WTC11 (cell line): Measurements from ENCODE around the gene SLC51B. TPM values are rescaled to one million over a fixed set of nuclear protein-coding genes. Genes with fewer than 3 reads are reported as not detected.

Experiments
- ATAC-seq: fragments of 200-7000 bp; cut with Tn5 transposase; 2 replicates; pipeline ENCODE4 v1.10.0; 2021; ENCODE audit warnings: mild to moderate bottlenecking, moderate library complexity
- CTCF ChIA-PET: fragments of 300-600 bp; sonication (Branson Sonifier 250); formaldehyde crosslinking; loops from one replicate; lab custom pipeline; 2021; ENCODE audit warnings: antibody characterized with exemption; lab: Charles Lee
- POLR2A ChIA-PET: fragments of 350-600 bp; sonication (Branson Sonifier 250); formaldehyde crosslinking; loops from one replicate; lab custom pipeline; 2021; ENCODE audit warnings: antibody characterized with exemption; lab: Charles Lee
- DNase-seq: peaks from one replicate; pipeline ENCODE4 v3.0.0; 2021; ENCODE audit warnings: low spot score
- H3K27ac Mint-ChIP-seq: 2 replicates; pipeline ENCODE4 v1.8.0; 2021; ENCODE audit warnings: mixed read lengths
- H3K27me3 Mint-ChIP-seq: 2 replicates; pipeline ENCODE4 v1.8.0; 2021; ENCODE audit warnings: low read depth, mild to moderate bottlenecking, moderate library complexity, mixed read lengths
- H3K36me3 Mint-ChIP-seq: 2 replicates; pipeline ENCODE4 v1.8.0; 2021; ENCODE audit warnings: mixed read lengths
- H3K4me1 Mint-ChIP-seq: 2 replicates; pipeline ENCODE4 v1.8.0; 2022; ENCODE audit warnings: mixed read lengths
- H3K4me3 Mint-ChIP-seq: 2 replicates; pipeline ENCODE4 v1.8.0; 2021; ENCODE audit warnings: mild to moderate bottlenecking, moderate library complexity, mixed read lengths
- H3K9me3 Mint-ChIP-seq: 2 replicates; pipeline ENCODE4 v1.8.0; 2021; ENCODE audit warnings: mixed read lengths
- ETV6 ChIP-seq: sonication (generic); formaldehyde crosslinking; IDR thresholded peaks from 2 replicates; pipeline ENCODE4 v1.8.1; 2022; ENCODE audit warnings: mild to moderate bottlenecking, missing genetic modification reagents
- FOXP1 ChIP-seq: sonication (generic); formaldehyde crosslinking; IDR thresholded peaks from 2 replicates; pipeline ENCODE4 v1.8.0; 2022; ENCODE audit warnings: missing genetic modification reagents, mild to moderate bottlenecking, moderate library complexity, borderline replicate concordance
- GABPB1 ChIP-seq: sonication (generic); formaldehyde crosslinking; IDR thresholded peaks from 2 replicates; pipeline ENCODE4 v1.8.1; 2023; ENCODE audit warnings: mild to moderate bottlenecking, missing genetic modification reagents
- GTF2I ChIP-seq: fragments of 250-450 bp; sonication (Bioruptor Pico); conservative IDR thresholded peaks from 2 replicates; pipeline ENCODE4 v1.4.0; 2021; ENCODE audit warnings: mild to moderate bottlenecking
- MYBL2 ChIP-seq: sonication (generic); formaldehyde crosslinking; IDR thresholded peaks from 2 replicates; pipeline ENCODE4 v1.8.1; 2023; ENCODE audit warnings: mild to moderate bottlenecking, moderate library complexity, missing genetic modification reagents
- NFE2L1 ChIP-seq: sonication (generic); formaldehyde crosslinking; IDR thresholded peaks from 2 replicates; pipeline ENCODE4 v1.8.1; 2023; ENCODE audit warnings: missing genetic modification reagents
- NR1H2 ChIP-seq: sonication (generic); formaldehyde crosslinking; IDR thresholded peaks from 2 replicates; pipeline ENCODE4 v1.9.0; 2021; ENCODE audit warnings: mild to moderate bottlenecking, moderate library complexity, missing genetic modification reagents
- RORB ChIP-seq: fragments of 250-450 bp; sonication (Bioruptor Pico); IDR thresholded peaks from 2 replicates; pipeline ENCODE4 v1.9.0; 2021; ENCODE audit warnings: mild to moderate bottlenecking
- SOX15 ChIP-seq: fragments of 250-450 bp; sonication (Bioruptor Pico); IDR thresholded peaks from 2 replicates; pipeline ENCODE4 v1.9.0; 2021; ENCODE audit warnings: mild to moderate bottlenecking
- TEAD1 ChIP-seq: sonication (generic); formaldehyde crosslinking; IDR thresholded peaks from 2 replicates; pipeline ENCODE4 v1.8.0; 2022; ENCODE audit warnings: mild to moderate bottlenecking, missing genetic modification reagents
- TP53 ChIP-seq: sonication (generic); formaldehyde crosslinking; IDR thresholded peaks from 2 replicates; pipeline ENCODE4 v1.8.1; 2023; ENCODE audit warnings: mild to moderate bottlenecking, missing genetic modification reagents
- ZNF138 ChIP-seq: sonication (generic); formaldehyde crosslinking; conservative IDR thresholded peaks from 2 replicates; pipeline ENCODE4 v1.8.1; 2022; ENCODE audit warnings: mild to moderate bottlenecking, moderate library complexity, missing genetic modification reagents
- ZNF219 ChIP-seq: sonication (generic); formaldehyde crosslinking; IDR thresholded peaks from 2 replicates; pipeline ENCODE4 v1.8.0; 2023; ENCODE audit warnings: missing genetic modification reagents, mild to moderate bottlenecking, borderline replicate concordance
- total RNA-seq: library from RNA; stranded (reverse); gene quantifications from 3 replicates; pipeline ENCODE4 v1.2.3, GENCODE V29; 2021
- TF ChIP-seq, protein P1 (sequence below): sonication (generic); formaldehyde crosslinking; IDR thresholded peaks from 2 replicates; pipeline ENCODE4 v1.8.0; 2022; ENCODE audit warnings: mild to moderate bottlenecking, missing genetic modification reagents
- TF ChIP-seq, protein P2 (sequence below): sonication (generic); formaldehyde crosslinking; IDR thresholded peaks from 2 replicates; pipeline ENCODE4 v1.8.1; 2022; ENCODE audit warnings: low read depth, missing genetic modification reagents, borderline replicate concordance
- TF ChIP-seq, protein P3 (sequence below): fragments of 250-450 bp; sonication (Bioruptor Pico); IDR thresholded peaks from 2 replicates; pipeline ENCODE4 v1.9.0; 2021; ENCODE audit warnings: mild to moderate bottlenecking
- TF ChIP-seq, protein P4 (sequence below): sonication (generic); formaldehyde crosslinking; IDR thresholded peaks from 2 replicates; pipeline ENCODE4 v1.8.0; 2022; ENCODE audit warnings: mild to moderate bottlenecking, missing genetic modification reagents
- TF ChIP-seq, protein P5 (sequence below): sonication (generic); formaldehyde crosslinking; conservative IDR thresholded peaks from 2 replicates; pipeline ENCODE4 v1.8.1; 2022; ENCODE audit warnings: mild to moderate bottlenecking, missing genetic modification reagents
- TF ChIP-seq, protein P6 (sequence below): fragments of 200-600 bp; IDR thresholded peaks from 2 replicates; pipeline ENCODE4 v1.8.0; 2022; ENCODE audit warnings: antibody characterized with exemption
- TF ChIP-seq, protein P7 (sequence below): fragments of 250-450 bp; sonication (Bioruptor Pico); IDR thresholded peaks from 2 replicates; pipeline ENCODE4 v2.1.2; 2022; ENCODE audit warnings: mild to moderate bottlenecking, moderate library complexity

The SLC51B gene
- total RNA-seq, 1 experiment from 2014 or later = not detected

DNA sequence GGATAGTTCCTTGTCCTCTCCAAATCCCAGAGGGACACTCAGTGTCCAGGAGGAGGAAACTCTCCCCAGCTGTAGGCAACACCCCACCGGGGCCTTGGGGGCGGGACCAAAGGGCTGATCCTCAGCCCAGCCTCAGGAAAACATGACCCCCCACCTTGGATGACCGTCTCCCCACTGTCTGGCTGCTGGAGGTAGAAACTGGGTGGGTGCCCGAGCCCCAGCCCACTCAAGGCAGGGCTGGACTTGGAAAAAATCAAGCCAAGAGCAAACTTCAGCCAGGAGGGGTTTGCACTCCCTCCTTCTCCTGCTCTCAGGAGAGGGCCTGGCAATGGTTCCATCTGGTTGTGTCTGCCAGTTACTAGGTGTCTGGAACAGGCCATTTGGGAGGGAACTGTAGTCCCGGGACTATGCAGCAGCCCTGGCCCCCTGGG is 26.2 kb downstream of the SLC51B start:
- Mint-ChIP-seq H3K27me3 (peaks cover 21% of the 10 kb centered on the region), H3K9me3 (peaks cover 11% of the 10 kb centered on the region), H3K27ac (no peak overlapping the region), H3K4me1 (peaks cover 28% of the 10 kb centered on the region), H3K36me3 (peaks cover 4% of the 10 kb centered on the region; the same call in 1 of the 2 replicates), H3K4me3 (no peak overlapping the region)
- ChIA-PET CTCF (interaction anchor here (0.6 to 7.0 kb wide), 2 partner anchors 13 to 17 kb away, joined by 3 to 98 read pairs; no protein-coding TSS in a partner anchor), POLR2A (no interaction called here)
- TF ChIP-seq GTF2I (CRISPR knock-in tag) = no peak
- TF ChIP-seq, protein P1, sequence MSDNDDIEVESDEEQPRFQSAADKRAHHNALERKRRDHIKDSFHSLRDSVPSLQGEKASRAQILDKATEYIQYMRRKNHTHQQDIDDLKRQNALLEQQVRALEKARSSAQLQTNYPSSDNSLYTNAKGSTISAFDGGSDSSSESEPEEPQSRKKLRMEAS = no peak
- TF ChIP-seq, protein P2, sequence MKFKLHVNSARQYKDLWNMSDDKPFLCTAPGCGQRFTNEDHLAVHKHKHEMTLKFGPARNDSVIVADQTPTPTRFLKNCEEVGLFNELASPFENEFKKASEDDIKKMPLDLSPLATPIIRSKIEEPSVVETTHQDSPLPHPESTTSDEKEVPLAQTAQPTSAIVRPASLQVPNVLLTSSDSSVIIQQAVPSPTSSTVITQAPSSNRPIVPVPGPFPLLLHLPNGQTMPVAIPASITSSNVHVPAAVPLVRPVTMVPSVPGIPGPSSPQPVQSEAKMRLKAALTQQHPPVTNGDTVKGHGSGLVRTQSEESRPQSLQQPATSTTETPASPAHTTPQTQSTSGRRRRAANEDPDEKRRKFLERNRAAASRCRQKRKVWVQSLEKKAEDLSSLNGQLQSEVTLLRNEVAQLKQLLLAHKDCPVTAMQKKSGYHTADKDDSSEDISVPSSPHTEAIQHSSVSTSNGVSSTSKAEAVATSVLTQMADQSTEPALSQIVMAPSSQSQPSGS (CRISPR knock-in tag) = no peak
- no peak for TF ChIP-seq RORB
- TF ChIP-seq, protein P3, sequence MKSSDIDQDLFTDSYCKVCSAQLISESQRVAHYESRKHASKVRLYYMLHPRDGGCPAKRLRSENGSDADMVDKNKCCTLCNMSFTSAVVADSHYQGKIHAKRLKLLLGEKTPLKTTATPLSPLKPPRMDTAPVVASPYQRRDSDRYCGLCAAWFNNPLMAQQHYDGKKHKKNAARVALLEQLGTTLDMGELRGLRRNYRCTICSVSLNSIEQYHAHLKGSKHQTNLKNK = no peak
- TF ChIP-seq ZNF219 (CRISPR knock-in tag) = no peak
- no peak for TF ChIP-seq NFE2L1 (CRISPR knock-in tag)
- no peak for TF ChIP-seq TP53 (CRISPR knock-in tag)
- no peak for TF ChIP-seq ETV6 (CRISPR knock-in tag)
- TF ChIP-seq NR1H2 = no peak
- TF ChIP-seq MYBL2 = no peak
- TF ChIP-seq, protein P4, sequence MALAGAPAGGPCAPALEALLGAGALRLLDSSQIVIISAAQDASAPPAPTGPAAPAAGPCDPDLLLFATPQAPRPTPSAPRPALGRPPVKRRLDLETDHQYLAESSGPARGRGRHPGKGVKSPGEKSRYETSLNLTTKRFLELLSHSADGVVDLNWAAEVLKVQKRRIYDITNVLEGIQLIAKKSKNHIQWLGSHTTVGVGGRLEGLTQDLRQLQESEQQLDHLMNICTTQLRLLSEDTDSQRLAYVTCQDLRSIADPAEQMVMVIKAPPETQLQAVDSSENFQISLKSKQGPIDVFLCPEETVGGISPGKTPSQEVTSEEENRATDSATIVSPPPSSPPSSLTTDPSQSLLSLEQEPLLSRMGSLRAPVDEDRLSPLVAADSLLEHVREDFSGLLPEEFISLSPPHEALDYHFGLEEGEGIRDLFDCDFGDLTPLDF (CRISPR knock-in tag) = no peak
- TF ChIP-seq, protein P5, sequence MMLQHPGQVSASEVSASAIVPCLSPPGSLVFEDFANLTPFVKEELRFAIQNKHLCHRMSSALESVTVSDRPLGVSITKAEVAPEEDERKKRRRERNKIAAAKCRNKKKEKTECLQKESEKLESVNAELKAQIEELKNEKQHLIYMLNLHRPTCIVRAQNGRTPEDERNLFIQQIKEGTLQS = no peak
- no peak for TF ChIP-seq FOXP1 (CRISPR knock-in tag)
- TF ChIP-seq, protein P6, sequence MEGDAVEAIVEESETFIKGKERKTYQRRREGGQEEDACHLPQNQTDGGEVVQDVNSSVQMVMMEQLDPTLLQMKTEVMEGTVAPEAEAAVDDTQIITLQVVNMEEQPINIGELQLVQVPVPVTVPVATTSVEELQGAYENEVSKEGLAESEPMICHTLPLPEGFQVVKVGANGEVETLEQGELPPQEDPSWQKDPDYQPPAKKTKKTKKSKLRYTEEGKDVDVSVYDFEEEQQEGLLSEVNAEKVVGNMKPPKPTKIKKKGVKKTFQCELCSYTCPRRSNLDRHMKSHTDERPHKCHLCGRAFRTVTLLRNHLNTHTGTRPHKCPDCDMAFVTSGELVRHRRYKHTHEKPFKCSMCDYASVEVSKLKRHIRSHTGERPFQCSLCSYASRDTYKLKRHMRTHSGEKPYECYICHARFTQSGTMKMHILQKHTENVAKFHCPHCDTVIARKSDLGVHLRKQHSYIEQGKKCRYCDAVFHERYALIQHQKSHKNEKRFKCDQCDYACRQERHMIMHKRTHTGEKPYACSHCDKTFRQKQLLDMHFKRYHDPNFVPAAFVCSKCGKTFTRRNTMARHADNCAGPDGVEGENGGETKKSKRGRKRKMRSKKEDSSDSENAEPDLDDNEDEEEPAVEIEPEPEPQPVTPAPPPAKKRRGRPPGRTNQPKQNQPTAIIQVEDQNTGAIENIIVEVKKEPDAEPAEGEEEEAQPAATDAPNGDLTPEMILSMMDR = no peak
- no peak for TF ChIP-seq TEAD1 (CRISPR knock-in tag)
- ATAC-seq (no peak), DNase-seq (no peak)

DNA sequence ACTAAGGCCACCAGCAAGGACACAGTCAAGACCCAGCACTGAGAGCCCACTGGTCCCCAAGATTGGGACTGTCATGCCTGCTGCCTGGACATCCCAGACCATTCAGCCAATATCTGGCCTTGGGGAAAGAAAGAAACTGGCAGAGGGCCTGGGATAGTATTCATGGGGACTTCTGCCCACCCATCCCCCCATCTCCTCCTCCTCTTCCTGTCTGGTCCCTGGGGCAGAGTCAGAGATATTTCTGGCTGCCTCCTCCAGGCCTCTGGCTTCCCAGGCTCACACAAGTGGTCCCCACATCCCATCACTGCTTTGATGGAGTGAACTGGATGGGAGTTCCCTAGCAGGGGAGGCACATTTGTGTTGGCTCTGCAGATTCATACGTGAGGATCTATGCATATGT is 26.8 kb downstream of the SLC51B start:
- Mint-ChIP-seq H3K4me1 (peaks cover 22% of the 10 kb centered on the region), H3K9me3 (peaks cover 11% of the 10 kb centered on the region), H3K36me3 (peaks cover 4% of the 10 kb centered on the region; the same call in 1 of the 2 replicates), H3K27me3 (peaks cover 17% of the 10 kb centered on the region), H3K27ac (no peak overlapping the region), H3K4me3 (no peak overlapping the region)
- TF ChIP-seq RORB (no peak), ZNF138 (CRISPR knock-in tag) (no peak), MYBL2 (no peak), TEAD1 (CRISPR knock-in tag) (no peak), SOX15 (CRISPR knock-in tag) (no peak), GABPB1 (CRISPR knock-in tag) (no peak)
- TF ChIP-seq, protein P7, sequence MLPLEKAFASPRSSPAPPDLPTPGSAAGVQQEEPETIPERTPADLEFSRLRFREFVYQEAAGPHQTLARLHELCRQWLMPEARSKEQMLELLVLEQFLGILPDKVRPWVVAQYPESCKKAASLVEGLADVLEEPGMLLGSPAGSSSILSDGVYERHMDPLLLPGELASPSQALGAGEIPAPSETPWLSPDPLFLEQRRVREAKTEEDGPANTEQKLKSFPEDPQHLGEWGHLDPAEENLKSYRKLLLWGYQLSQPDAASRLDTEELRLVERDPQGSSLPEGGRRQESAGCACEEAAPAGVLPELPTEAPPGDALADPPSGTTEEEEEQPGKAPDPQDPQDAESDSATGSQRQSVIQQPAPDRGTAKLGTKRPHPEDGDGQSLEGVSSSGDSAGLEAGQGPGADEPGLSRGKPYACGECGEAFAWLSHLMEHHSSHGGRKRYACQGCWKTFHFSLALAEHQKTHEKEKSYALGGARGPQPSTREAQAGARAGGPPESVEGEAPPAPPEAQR = no peak
- ChIA-PET POLR2A (no interaction called here), CTCF (no interaction called here)
- no peak for ATAC-seq
- no peak for DNase-seq
